Measurements from ENCODE around the gene SZRD1.
"Not testable (repeated sequence)": the region's sequence is repeated elsewhere in the genome, so short reads cannot be mapped to it uniquely, and the experiment has no call there.

SZRD1 gene

GRCh38 chr1:16351994-16352841, 14.8 kb upstream of the SZRD1 start, which contains the start of gene FBXO42:
FBXO42 (minus strand) TSS chr1:16352480; CDS start chr1:16315418, 37,062 bp downstream.
- H3K4me3 ChIP-seq (ENCODE audit: low read length), result peak within 1 kb of the TSS; percentile 97
- TF ChIP-seq CTCF (conservative IDR thresholded peaks at IDR 0.05; ENCODE audit: low read length), result peak; percentile 30
- DNase-seq (ENCODE audit: low read depth), result peak; percentile 91

GRCh38 chr1:16352842-16353535, 14.1 kb upstream of the SZRD1 start:
- TF ChIP-seq CTCF (conservative IDR thresholded peaks at IDR 0.05; ENCODE audit: low read length), result no peak
- peak overlapping the region; percentile 72 for H3K4me3 ChIP-seq (ENCODE audit: low read length)
- no peak for DNase-seq (ENCODE audit: low read depth)

DNA sequence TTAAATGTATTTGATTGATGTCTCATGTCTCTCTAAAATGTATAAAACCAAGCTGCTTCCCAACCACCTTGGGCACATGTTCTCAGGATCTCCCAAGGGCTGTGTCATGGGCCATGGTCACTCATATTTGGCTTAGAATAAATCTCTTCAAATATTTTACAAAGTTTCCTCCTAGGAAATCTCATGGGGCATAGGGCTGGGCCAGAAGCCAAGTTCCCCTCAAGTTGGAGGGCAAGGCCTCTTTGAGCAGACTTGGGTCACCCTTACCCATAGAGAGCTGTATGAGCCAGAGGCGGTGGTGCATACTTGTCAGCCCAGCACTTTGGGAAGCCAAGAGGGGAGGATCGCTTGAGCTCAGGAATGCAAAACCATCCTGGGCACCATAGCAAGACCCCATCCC, 12.4 kb upstream of the SZRD1 start:
- TF ChIP-seq CTCF (conservative IDR thresholded peaks at IDR 0.05; ENCODE audit: low read length), result no peak
- DNase-seq (ENCODE audit: low read depth), result no peak
- H3K4me3 ChIP-seq (ENCODE audit: low read length), result no peak overlapping the region

DNA sequence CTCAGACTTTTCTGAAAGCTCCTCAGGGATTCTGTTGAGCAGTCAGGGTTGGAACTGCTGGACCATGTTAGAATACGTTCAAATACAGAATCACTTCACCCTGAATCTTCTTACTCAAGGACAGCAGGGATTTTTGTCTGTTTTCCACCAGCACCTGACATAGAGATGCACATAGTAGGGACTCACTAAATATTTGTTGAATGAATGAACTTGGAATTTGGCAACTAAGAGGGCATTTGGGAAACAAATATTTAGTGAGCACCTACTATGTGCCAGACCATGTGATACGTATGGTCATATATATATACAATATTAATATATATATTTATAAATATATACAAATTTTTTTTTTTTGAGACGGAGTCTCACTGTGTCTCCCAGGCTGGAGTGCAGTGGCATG, 10.2 kb upstream of the SZRD1 start:
- no peak for TF ChIP-seq CTCF (conservative IDR thresholded peaks at IDR 0.05; ENCODE audit: low read length)
- DNase-seq (ENCODE audit: low read depth), result no peak
- no peak overlapping the region for H3K4me3 ChIP-seq (ENCODE audit: low read length)

- peak; percentile 87 for DNase-seq (ENCODE audit: low read depth)
- not testable (repeated sequence) for H3K4me3 ChIP-seq (ENCODE audit: low read length)
These were observed 1.9 kb upstream of the SZRD1 start for GRCh38 chr1:16365146-16365498.

- peak overlapping the region; percentile 92 for H3K4me3 ChIP-seq (ENCODE audit: low read length)
- peak; percentile 5; the same call in 1 of the 2 replicates for TF ChIP-seq CTCF (conservative IDR thresholded peaks at IDR 0.05; ENCODE audit: low read length)
- peak; percentile 89 for DNase-seq (ENCODE audit: low read depth)
These were observed 371 bp downstream of the SZRD1 start for GRCh38 chr1:16367258-16367967.

Data from AG10803 (cell line).